ENCODE results near the gene ARID2.

Gene ARID2

GRCh38 chr12:45934956-45935355, 205.4 kb downstream of the ARID2 start:
- TF ChIP-seq, protein P1, sequence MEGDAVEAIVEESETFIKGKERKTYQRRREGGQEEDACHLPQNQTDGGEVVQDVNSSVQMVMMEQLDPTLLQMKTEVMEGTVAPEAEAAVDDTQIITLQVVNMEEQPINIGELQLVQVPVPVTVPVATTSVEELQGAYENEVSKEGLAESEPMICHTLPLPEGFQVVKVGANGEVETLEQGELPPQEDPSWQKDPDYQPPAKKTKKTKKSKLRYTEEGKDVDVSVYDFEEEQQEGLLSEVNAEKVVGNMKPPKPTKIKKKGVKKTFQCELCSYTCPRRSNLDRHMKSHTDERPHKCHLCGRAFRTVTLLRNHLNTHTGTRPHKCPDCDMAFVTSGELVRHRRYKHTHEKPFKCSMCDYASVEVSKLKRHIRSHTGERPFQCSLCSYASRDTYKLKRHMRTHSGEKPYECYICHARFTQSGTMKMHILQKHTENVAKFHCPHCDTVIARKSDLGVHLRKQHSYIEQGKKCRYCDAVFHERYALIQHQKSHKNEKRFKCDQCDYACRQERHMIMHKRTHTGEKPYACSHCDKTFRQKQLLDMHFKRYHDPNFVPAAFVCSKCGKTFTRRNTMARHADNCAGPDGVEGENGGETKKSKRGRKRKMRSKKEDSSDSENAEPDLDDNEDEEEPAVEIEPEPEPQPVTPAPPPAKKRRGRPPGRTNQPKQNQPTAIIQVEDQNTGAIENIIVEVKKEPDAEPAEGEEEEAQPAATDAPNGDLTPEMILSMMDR (IDR thresholded peaks at IDR 0.05) = no peak
- Histone ChIP-seq H3K4me3 (ENCODE audit: low read depth, low read length) (no peak overlapping the region), H3K9me3 (ENCODE audit: control insufficient read depth, low read length) (no peaks in the 10 kb centered on the region), H2AFZ (no peak overlapping the region), H3K4me1 (no peaks in the 10 kb centered on the region), H3K79me2 (peaks cover 2% of the 10 kb centered on the region), H3K4me2 (ENCODE audit: low read length) (no peak overlapping the region), H3K27ac (no peak overlapping the region), H3K36me3 (ENCODE audit: control insufficient read depth, insufficient read depth, low read length) (no peaks in the 10 kb centered on the region), H3K9ac (no peak overlapping the region), H3K27me3 (ENCODE audit: control insufficient read depth, insufficient read depth, low read length) (no peaks in the 10 kb centered on the region)

GRCh38 chr12:45938566-45938965, 209.1 kb downstream of the ARID2 start:
- Histone ChIP-seq H3K4me1 (no peaks in the 10 kb centered on the region), H3K9me3 (ENCODE audit: control insufficient read depth, low read length) (no peaks in the 10 kb centered on the region), H3K36me3 (ENCODE audit: control insufficient read depth, insufficient read depth, low read length) (no peaks in the 10 kb centered on the region), H3K9ac (no peak overlapping the region), H3K27ac (no peak overlapping the region), H2AFZ (no peak overlapping the region), H3K79me2 (peaks cover 10% of the 10 kb centered on the region), H3K27me3 (ENCODE audit: control insufficient read depth, insufficient read depth, low read length) (no peaks in the 10 kb centered on the region), H3K4me3 (ENCODE audit: low read depth, low read length) (no peak overlapping the region), H3K4me2 (ENCODE audit: low read length) (no peak overlapping the region)
- TF ChIP-seq, protein P1 (IDR thresholded peaks at IDR 0.05) = no peak

DNA sequence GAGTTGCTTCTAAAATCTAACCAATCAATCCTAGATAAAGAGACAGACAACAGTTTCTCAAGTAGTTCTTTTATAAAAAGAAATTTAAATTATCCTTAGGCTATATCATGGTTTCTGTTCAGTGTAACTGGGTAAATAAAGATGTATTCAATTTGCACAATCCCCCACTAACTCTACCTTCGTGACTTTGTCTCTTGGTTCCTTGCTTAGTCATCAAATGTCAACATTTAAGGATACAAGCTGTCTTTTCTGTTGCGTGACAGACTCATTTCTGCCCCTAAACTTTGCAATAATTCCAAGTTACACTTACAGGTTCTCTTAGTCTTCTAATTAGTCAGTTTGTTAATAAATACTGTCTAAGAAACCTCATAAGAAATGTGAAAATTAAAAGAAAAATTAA, 210.3 kb downstream of the ARID2 start:
- no peak overlapping the region for H3K9ac ChIP-seq
- TF ChIP-seq, protein P1 (IDR thresholded peaks at IDR 0.05) = no peak
- H3K4me1 ChIP-seq = peaks cover 5% of the 10 kb centered on the region
- peaks cover 10% of the 10 kb centered on the region for H3K79me2 ChIP-seq
- no peak overlapping the region for H3K4me2 ChIP-seq (ENCODE audit: low read length)
- no peak overlapping the region for H3K27ac ChIP-seq
- H3K27me3 ChIP-seq (ENCODE audit: control insufficient read depth, insufficient read depth, low read length) = no peaks in the 10 kb centered on the region
- H3K4me3 ChIP-seq (ENCODE audit: low read depth, low read length) = no peak overlapping the region
- H3K9me3 ChIP-seq (ENCODE audit: control insufficient read depth, low read length) = no peaks in the 10 kb centered on the region
- H3K36me3 ChIP-seq (ENCODE audit: control insufficient read depth, insufficient read depth, low read length) = no peaks in the 10 kb centered on the region
- no peak overlapping the region for H2AFZ ChIP-seq

DNA sequence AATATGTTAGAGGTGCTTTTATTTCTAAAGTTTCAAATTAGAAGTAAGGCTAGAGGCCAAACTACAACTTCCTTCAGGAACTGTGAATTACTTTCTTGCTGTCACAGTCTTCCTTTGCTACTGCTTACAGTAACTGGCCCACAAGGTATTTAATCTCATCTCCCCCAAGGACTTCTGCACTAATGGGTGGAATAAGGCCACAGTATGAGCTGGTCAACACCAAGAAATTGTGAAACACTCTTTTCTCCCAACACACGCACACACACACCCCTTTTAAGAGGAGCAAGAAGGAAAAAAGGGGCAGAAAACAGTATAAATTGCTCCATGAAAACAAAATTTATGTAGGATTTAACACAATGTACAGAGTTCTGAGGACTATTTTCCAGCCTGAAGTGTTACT, 215.3 kb downstream of the ARID2 start:
- TF ChIP-seq, protein P1 (IDR thresholded peaks at IDR 0.05) = no peak
- Histone ChIP-seq H3K9me3 (ENCODE audit: control insufficient read depth, low read length) (no peaks in the 10 kb centered on the region), H3K27ac (no peak overlapping the region), H3K9ac (no peak overlapping the region), H3K4me3 (ENCODE audit: low read depth, low read length) (no peak overlapping the region), H3K4me2 (ENCODE audit: low read length) (no peak overlapping the region), H3K4me1 (peaks cover 7% of the 10 kb centered on the region), H3K27me3 (ENCODE audit: control insufficient read depth, insufficient read depth, low read length) (no peaks in the 10 kb centered on the region), H2AFZ (no peak overlapping the region), H3K36me3 (ENCODE audit: control insufficient read depth, insufficient read depth, low read length) (no peaks in the 10 kb centered on the region), H3K79me2 (peaks cover 9% of the 10 kb centered on the region)

GRCh38 chr12:45946435-45946834, 216.9 kb downstream of the ARID2 start:
- Histone ChIP-seq H2AFZ (no peak overlapping the region), H3K79me2 (peaks cover 8% of the 10 kb centered on the region), H3K4me2 (ENCODE audit: low read length) (no peak overlapping the region), H3K9ac (no peak overlapping the region), H3K4me3 (ENCODE audit: low read depth, low read length) (no peak overlapping the region), H3K27me3 (ENCODE audit: control insufficient read depth, insufficient read depth, low read length) (no peaks in the 10 kb centered on the region), H3K9me3 (ENCODE audit: control insufficient read depth, low read length) (no peaks in the 10 kb centered on the region), H3K36me3 (ENCODE audit: control insufficient read depth, insufficient read depth, low read length) (no peaks in the 10 kb centered on the region), H3K27ac (no peak overlapping the region), H3K4me1 (peaks cover 7% of the 10 kb centered on the region)
- TF ChIP-seq, protein P1 (IDR thresholded peaks at IDR 0.05) = no peak

All from parathyroid adenoma (tissue), 2 donors.